ENCODE results near the gene PPP1R9A.

The PPP1R9A gene

DNA sequence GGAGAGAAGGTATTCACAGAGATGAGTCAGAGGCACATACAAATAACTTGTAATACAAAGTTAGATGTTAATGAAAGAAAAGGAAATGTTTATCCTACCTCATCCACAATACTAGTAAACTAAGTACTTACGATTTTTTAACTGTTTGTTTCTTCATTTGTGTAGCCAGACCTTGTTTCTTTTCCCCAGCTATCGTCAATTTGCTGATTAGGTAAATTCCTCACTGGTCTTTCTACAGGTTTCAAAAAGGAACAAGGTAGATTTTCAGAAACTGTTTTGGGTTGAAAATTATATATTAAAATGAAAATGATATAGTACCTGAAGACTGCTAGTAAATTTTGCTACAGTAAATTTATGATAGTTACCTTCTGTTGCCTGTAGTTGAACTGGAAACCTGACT lies 360.4 kb downstream of the PPP1R9A start:
- TF ChIP-seq, protein P1, sequence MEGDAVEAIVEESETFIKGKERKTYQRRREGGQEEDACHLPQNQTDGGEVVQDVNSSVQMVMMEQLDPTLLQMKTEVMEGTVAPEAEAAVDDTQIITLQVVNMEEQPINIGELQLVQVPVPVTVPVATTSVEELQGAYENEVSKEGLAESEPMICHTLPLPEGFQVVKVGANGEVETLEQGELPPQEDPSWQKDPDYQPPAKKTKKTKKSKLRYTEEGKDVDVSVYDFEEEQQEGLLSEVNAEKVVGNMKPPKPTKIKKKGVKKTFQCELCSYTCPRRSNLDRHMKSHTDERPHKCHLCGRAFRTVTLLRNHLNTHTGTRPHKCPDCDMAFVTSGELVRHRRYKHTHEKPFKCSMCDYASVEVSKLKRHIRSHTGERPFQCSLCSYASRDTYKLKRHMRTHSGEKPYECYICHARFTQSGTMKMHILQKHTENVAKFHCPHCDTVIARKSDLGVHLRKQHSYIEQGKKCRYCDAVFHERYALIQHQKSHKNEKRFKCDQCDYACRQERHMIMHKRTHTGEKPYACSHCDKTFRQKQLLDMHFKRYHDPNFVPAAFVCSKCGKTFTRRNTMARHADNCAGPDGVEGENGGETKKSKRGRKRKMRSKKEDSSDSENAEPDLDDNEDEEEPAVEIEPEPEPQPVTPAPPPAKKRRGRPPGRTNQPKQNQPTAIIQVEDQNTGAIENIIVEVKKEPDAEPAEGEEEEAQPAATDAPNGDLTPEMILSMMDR (IDR thresholded peaks at IDR 0.05; ENCODE audit: low read length, missing control alignments): no peak
- no peak for DNase-seq (ENCODE audit: low read depth)

DNA sequence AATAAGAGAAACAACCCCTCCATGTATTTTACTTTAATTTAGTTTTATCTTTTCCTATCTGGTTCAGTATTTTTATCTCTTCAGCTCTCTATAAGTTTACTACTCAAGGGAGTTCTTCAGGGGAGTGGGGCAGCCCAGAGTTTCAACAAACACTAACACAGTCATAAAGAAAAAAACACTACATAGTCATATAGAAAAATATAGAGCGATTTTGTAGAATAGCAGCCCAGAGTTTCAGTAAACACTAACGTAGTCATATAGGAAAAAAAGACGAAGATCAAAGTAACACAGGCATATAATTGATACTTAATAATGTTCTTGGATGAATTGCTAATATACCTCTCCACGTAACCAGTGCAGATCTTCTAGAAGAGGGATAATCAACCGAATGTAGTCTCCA lies 362.2 kb downstream of the PPP1R9A start:
- H3K4me3 ChIP-seq (replicated peaks; ENCODE audit: low read depth, low read length): no peak overlapping the region
- TF ChIP-seq, protein P1 (IDR thresholded peaks at IDR 0.05; ENCODE audit: low read length, missing control alignments): no peak

More for the DNA sequence above, 360.4 kb downstream of the PPP1R9A start:
- no peak overlapping the region for H3K4me3 ChIP-seq (replicated peaks; ENCODE audit: low read depth, low read length)

DNA sequence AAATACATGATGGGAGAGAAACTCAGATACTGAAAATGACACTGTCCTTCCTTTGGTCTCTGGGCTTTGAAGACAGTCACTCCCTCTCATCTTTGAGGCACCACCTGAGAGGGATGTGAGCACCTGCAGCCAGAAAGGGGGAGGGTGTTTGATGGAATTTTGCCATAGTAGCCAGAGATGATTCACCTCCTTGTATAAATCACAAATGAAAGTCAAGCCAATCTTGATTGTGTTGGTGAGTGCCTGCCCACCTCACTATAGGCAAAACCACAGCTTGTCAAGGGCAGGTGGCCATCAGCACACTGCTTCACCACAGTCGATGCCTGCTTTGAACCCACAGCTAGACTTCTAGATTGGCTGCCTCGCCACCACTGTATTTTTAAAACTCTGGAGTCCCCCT lies 368.7 kb downstream of the PPP1R9A start:
- DNase-seq (ENCODE audit: low read depth): no peak
- TF ChIP-seq, protein P1 (IDR thresholded peaks at IDR 0.05; ENCODE audit: low read length, missing control alignments): no peak
- H3K4me3 ChIP-seq (replicated peaks; ENCODE audit: low read depth, low read length): no peak overlapping the region

More for the DNA sequence above, 362.2 kb downstream of the PPP1R9A start:
- no peak for DNase-seq (ENCODE audit: low read depth)

DNA sequence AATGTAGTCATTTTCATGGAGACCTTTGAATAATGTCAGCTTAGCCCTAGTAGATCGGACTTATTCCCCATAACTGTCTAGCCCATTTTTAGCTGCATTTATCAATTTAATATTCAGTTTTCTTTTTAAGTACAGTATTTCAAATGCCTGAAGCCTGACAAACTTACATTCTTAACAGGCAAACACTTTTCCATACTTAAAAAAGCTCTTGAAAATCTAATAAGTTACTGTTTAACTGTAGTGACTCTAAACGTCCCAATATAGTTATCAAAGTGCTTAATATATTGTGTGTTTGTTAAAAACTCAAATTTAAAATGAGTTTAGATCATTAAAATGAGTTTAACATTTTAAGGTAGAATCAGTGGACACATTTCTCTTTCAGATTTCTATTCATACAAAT lies 372.0 kb downstream of the PPP1R9A start:
- no peak overlapping the region for H3K4me3 ChIP-seq (replicated peaks; ENCODE audit: low read depth, low read length)
- TF ChIP-seq, protein P1 (IDR thresholded peaks at IDR 0.05; ENCODE audit: low read length, missing control alignments): no peak
- DNase-seq (ENCODE audit: low read depth): no peak

DNA sequence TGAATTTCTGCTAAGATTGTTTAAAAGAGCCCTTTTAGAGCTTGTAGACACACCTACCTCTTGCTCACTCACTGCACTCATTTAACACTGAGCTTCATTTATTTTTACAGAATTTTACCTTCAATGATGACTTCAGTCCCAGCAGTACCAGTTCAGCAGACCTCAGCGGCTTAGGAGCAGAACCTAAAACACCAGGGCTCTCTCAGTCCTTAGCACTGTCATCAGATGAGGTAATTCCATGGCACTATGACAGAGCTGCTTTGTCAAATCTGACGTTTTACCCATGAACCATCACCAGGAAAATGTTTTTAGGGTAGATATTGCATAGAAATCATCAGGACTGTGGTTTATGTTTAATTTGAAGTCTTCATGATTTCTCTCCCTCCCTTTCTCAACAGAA lies 378.7 kb downstream of the PPP1R9A start:
- TF ChIP-seq, protein P1 (IDR thresholded peaks at IDR 0.05; ENCODE audit: low read length, missing control alignments): no peak
- H3K4me3 ChIP-seq (replicated peaks; ENCODE audit: low read depth, low read length): no peak overlapping the region
- no peak for DNase-seq (ENCODE audit: low read depth)

DNA sequence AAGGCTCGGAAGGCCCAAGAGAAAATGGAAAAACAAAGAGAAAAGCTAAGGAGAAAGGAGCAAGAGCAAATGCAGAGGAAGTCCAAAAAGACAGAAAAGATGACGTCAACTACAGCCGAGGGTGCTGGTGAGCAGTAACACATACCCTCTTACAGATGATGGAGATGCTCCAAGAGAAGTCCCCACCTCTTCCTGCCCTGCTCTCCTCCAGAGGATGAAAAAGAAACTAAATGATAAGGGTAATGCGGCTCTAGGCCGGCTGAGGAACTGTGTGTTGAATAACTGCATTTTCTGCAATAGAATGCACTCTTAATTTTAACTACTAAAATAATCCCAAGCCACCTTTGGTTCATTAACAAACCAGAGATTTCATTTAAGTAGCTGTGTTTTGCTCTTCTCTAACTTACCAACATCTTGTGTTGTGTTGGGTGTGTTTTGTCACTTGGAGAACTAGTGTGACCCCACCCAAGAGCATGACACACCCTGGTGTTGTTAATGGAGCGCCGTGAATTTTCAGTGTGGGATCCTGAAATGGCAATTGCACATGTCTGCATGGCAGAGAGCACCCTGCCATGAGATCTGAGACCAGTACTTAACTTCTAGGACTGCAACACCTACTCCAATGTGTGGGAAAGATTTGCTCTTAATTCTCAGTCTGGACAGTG lies 382.9 kb downstream of the PPP1R9A start:
- TF ChIP-seq, protein P1 (IDR thresholded peaks at IDR 0.05; ENCODE audit: low read length, missing control alignments): no peak
- no peak for DNase-seq (ENCODE audit: low read depth)
- H3K4me3 ChIP-seq (replicated peaks; ENCODE audit: low read depth, low read length): no peak overlapping the region

DNA sequence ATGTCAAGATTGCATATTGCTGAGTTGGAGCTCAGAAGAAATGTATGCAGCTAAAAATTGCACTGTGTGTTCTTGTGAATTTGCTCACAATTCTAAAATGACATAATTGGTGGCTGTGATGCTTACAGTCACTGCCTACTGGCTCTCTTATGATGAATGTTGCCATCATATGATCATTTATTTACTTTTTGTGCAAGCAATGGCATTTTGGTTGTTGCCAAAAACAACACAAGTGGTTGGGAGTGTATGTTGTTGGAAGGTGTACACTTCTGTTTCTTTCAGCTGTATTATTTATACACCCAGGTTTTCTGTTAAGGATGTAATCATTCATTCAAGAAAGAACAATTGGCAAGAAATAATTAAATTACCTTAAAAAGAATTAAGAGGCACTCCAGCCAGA lies 388.0 kb downstream of the PPP1R9A start:
- no peak overlapping the region for H3K4me3 ChIP-seq (replicated peaks; ENCODE audit: low read depth, low read length)
- DNase-seq (ENCODE audit: low read depth): no peak
- TF ChIP-seq, protein P1 (IDR thresholded peaks at IDR 0.05; ENCODE audit: low read length, missing control alignments): no peak

Data from fibroblast of pulmonary artery (primary cell).